Panc1 (cell line): ENCODE measurements around the gene WTAP.
"Not testable (repeated sequence)": the region's sequence is repeated elsewhere in the genome, so short reads cannot be mapped to it uniquely, and the experiment has no call there.

Source experiments
- CTCF ChIP-seq: fragments of 450-650 bp; IDR thresholded peaks from 2 replicates; pipeline ENCODE4 v1.5.1; 2017; ENCODE audit warnings: mild to moderate bottlenecking
- POLR2AphosphoS5 ChIP-seq: IDR thresholded peaks from 2 replicates; pipeline ENCODE4 v1.6.1; 2012; ENCODE audit warnings: mild to moderate bottlenecking, low read depth, low read length, moderate library complexity
- TCF7L2 ChIP-seq: IDR thresholded peaks from 2 replicates; pipeline ENCODE4 v1.6.1; 2011; ENCODE audit warnings: mild to moderate bottlenecking, low read depth, low read length, inconsistent platforms

- TF ChIP-seq POLR2AphosphoS5, TCF7L2, CTCF: not testable (repeated sequence)
Observed at GRCh38 chr6:159725208-159725607, 2.1 kb upstream of the WTAP start.
